HCT116 (cell line): ENCODE data around the gene DNAJC25. TPM values are rescaled to one million over a fixed set of nuclear protein-coding genes. Genes with fewer than 3 reads are reported as not detected.

Experiments
- ATAC-seq: fragments of 200-7000 bp; cut with Tn5 transposase; 2 replicates; pipeline ENCODE4 v1.9.1; 2020; ENCODE audit warnings: mild to moderate bottlenecking, moderate library complexity
- BruUV-seq: library from RNA; stranded (reverse); fragments of 400-500 nt; replicated peaks from 2 replicates; lab custom pipeline; 2021; lab: Mats Ljungman, UMichigan
- CTCF ChIA-PET: fragments of 300-600 bp; sonication (Branson Sonifier 250); formaldehyde crosslinking; loops from one replicate; lab custom pipeline; 2021; ENCODE audit warnings: antibody characterized with exemption; lab: Charles Lee
- POLR2A ChIA-PET: fragments of 300-600, 350-600 bp; sonication (Branson Sonifier 250); formaldehyde crosslinking; loops from one replicate; lab custom pipeline; 2021; ENCODE audit warnings: antibody characterized with exemption; lab: Charles Lee
- RAD21 ChIA-PET, 2 experiments: fragments of 300-600 bp; sonication (Branson Sonifier 250); formaldehyde crosslinking; loops; one replicate each; lab custom pipeline; 2023; ENCODE audit warnings: low total read pairs in 2 of 2; ENCODE audit not compliant: uncharacterized antibody in 2 of 2, unreplicated experiment in 2 of 2, low non-redundant PET in 1 of 2; lab: Charles Lee
- DNase-seq: peaks from one replicate; pipeline ENCODE4 v3.0.0-alpha.2; 2010; ENCODE audit warnings: low read depth, low spot score
- H2AFZ ChIP-seq: fragments of 200-600 bp; shearing (Covaris generic), sonication (generic); 2 replicates; pipeline ENCODE4 v1.6.1; 2017; ENCODE audit warnings: low read depth, mixed run types, mixed read lengths, antibody characterized with exemption, low read length; ENCODE audit not compliant: poor library complexity, severe bottlenecking
- H3K27ac ChIP-seq: 2 replicates; pipeline ENCODE4 v1.5.1; 2012; ENCODE audit warnings: low read depth, low read length
- H3K27me3 ChIP-seq: fragments of 200-600 bp; sonication (generic); 2 replicates; pipeline ENCODE4 v1.6.1; 2016; ENCODE audit warnings: mixed run types, low read length, mixed read lengths; ENCODE audit not compliant: insufficient read depth
- H3K36me3 ChIP-seq, 2 experiments: fragments of 200-500 bp in 1 of 2; fragments of 200-600 bp in 1 of 2; sonication (Bioruptor generic) in 1 of 2; sonication (generic) in 1 of 2; 2 replicates each; pipeline versions ENCODE4 v1.5.1 to v1.6.1; 2014 to 2016; ENCODE audit warnings: low read length in 2 of 2, inconsistent platforms in 1 of 2, mixed read lengths in 1 of 2, mixed run types in 1 of 2; ENCODE audit not compliant: insufficient read depth in 2 of 2, control insufficient read depth in 1 of 2
- H3K4me1 ChIP-seq, 2 experiments: fragments of 200-600 bp in 1 of 2; sonication (generic) in 1 of 2; 2 replicates each; pipeline versions ENCODE4 v1.5.1 to v1.6.1; 2012 to 2017; ENCODE audit warnings: low read length in 2 of 2, inconsistent platforms in 1 of 2, mild to moderate bottlenecking in 1 of 2, mixed read lengths in 1 of 2, mixed run types in 1 of 2, moderate library complexity in 1 of 2; ENCODE audit not compliant: insufficient read depth in 2 of 2, control insufficient read depth in 1 of 2
- H3K4me2 ChIP-seq: fragments of 200-600 bp; sonication (generic); 2 replicates; pipeline ENCODE4 v1.6.1; 2017; ENCODE audit warnings: mixed run types, low read length, mixed read lengths
- H3K4me3 ChIP-seq, 2 experiments: fragments of 200-600 bp in 1 of 2; sonication (generic) in 1 of 2; replicated peaks in 1 of 2; 2 replicates each; pipeline ENCODE4 v1.5.1; 2011 to 2016; ENCODE audit warnings: low read length in 2 of 2, control low read depth in 1 of 2, low read depth in 1 of 2, mild to moderate bottlenecking in 1 of 2, mixed read lengths in 1 of 2, mixed run types in 1 of 2
- H3K79me2 ChIP-seq: fragments of 200-600 bp; sonication (generic); 2 replicates; pipeline ENCODE4 v1.6.1; 2017; ENCODE audit warnings: mild to moderate bottlenecking, mixed run types, low read length, moderate library complexity, mixed read lengths; ENCODE audit not compliant: insufficient read depth
- H3K9ac ChIP-seq: fragments of 200-600 bp; sonication (generic); 2 replicates; pipeline ENCODE4 v1.6.1; 2016; ENCODE audit warnings: low read length, mixed read lengths
- H3K9me2 ChIP-seq: fragments of 200-600 bp; sonication (generic), shearing (Covaris generic); 2 replicates; pipeline ENCODE4 v1.6.1; 2017; ENCODE audit warnings: mixed run types, mild to moderate bottlenecking, moderate library complexity; ENCODE audit not compliant: insufficient read depth
- H3K9me3 ChIP-seq, 2 experiments: fragments of 200-500 bp in 1 of 2; fragments of 200-600 bp in 1 of 2; sonication (Bioruptor generic) in 1 of 2; sonication (generic) in 1 of 2; 2 replicates each; pipeline ENCODE4 v1.6.1; 2014 to 2017; ENCODE audit warnings: low read length in 2 of 2, mixed read lengths in 2 of 2, inconsistent platforms in 1 of 2, low read depth in 1 of 2, mild to moderate bottlenecking in 1 of 2, mixed run types in 1 of 2, moderate library complexity in 1 of 2; ENCODE audit not compliant: control insufficient read depth in 1 of 2, insufficient read depth in 1 of 2
- H4K20me1 ChIP-seq: fragments of 200-600 bp; sonication (generic), shearing (Covaris generic); 2 replicates; pipeline ENCODE4 v1.6.1; 2017; ENCODE audit warnings: mixed run types, mild to moderate bottlenecking, moderate library complexity; ENCODE audit not compliant: insufficient read depth
- CEBPB ChIP-seq: IDR thresholded peaks from 2 replicates; pipeline ENCODE4 v1.6.1; 2012; ENCODE audit warnings: low read depth
- CTCF ChIP-seq, 3 experiments: fragments of 200-600 bp in 1 of 3; sonication (generic) in 1 of 3; IDR thresholded peaks in 2 of 3; conservative IDR thresholded peaks in 1 of 3; 2 replicates each; pipeline ENCODE4 v1.5.1; 2012 to 2017; ENCODE audit warnings: low read depth in 2 of 3, low read length in 2 of 3, antibody characterized with exemption in 1 of 3, borderline replicate concordance in 1 of 3, control low read depth in 1 of 3, mild to moderate bottlenecking in 1 of 3, mixed read lengths in 1 of 3, mixed run types in 1 of 3, moderate library complexity in 1 of 3; ENCODE audit not compliant: insufficient read depth in 1 of 3
- EGR1 ChIP-seq: IDR thresholded peaks from 2 replicates; pipeline ENCODE4 v1.6.1; 2012; ENCODE audit warnings: low read depth
- ELF1 ChIP-seq: IDR thresholded peaks from 2 replicates; pipeline ENCODE4 v1.6.1; 2012; ENCODE audit warnings: low read depth, borderline replicate concordance
- EZH2phosphoT487 ChIP-seq: fragments of 200-600 bp; IDR thresholded peaks from 2 replicates; pipeline ENCODE4 v1.6.1; 2018; ENCODE audit warnings: antibody characterized with exemption, borderline replicate concordance
- FOSL1 ChIP-seq: IDR thresholded peaks from 2 replicates; pipeline ENCODE4 v1.6.1; 2012; ENCODE audit warnings: low read depth
- MAX ChIP-seq: IDR thresholded peaks from 2 replicates; pipeline ENCODE4 v1.6.1; 2012
- RAD21 ChIP-seq: IDR thresholded peaks from 2 replicates; pipeline ENCODE4 v1.6.1; 2012; ENCODE audit warnings: low read depth, mild to moderate bottlenecking
- REST ChIP-seq: IDR thresholded peaks from 2 replicates; pipeline ENCODE4 v1.6.1; 2012; ENCODE audit warnings: low read depth
- SIN3A ChIP-seq: IDR thresholded peaks from 2 replicates; pipeline ENCODE4 v1.6.1; 2012; ENCODE audit warnings: low read depth
- SP1 ChIP-seq: IDR thresholded peaks from 2 replicates; pipeline ENCODE4 v1.6.1; 2012; ENCODE audit warnings: low read depth
- SRF ChIP-seq: IDR thresholded peaks from 2 replicates; pipeline ENCODE4 v1.6.1; 2012; ENCODE audit warnings: low read depth
- TCF7L2 ChIP-seq: IDR thresholded peaks from 2 replicates; pipeline ENCODE4 v1.7.0; 2011; ENCODE audit warnings: borderline replicate concordance, inconsistent platforms; ENCODE audit not compliant: insufficient read depth, insufficient read length; ENCODE audit errors: extremely low read depth
- ZFX ChIP-seq: fragments of 450-650 bp; IDR thresholded peaks from 2 replicates; pipeline ENCODE4 v1.6.1; 2017
- intact Hi-C: fragments of 100-400 bp; cut with micrococcal nuclease; formaldehyde crosslinking; loops from 2 replicates; pipeline ENCODE4 v1.10.0; 2022
- total RNA-seq: library from RNA; stranded (reverse); gene quantifications from one replicate; pipeline ENCODE4 v1.2.1, GENCODE V29; 2021; ENCODE audit not compliant: unreplicated experiment

The DNAJC25 gene
- total RNA-seq, 1 experiment from 2014 or later = 7.1 TPM

- ChIA-PET CTCF (no interaction called here), POLR2A (interaction anchor here (1.2 kb wide), 1 partner anchor 15 kb away, joined by 3 read pairs; the partner anchor contains the start of gene DNAJC25), RAD21 (no interaction called here)
- H3K4me2 ChIP-seq = no peak overlapping the region
- peaks cover 40% of the 10 kb centered on the region for H3K79me2 ChIP-seq
- no peaks in the 10 kb centered on the region for H3K4me1 ChIP-seq
- intact Hi-C loops = no loop called here
- no peak overlapping the region for H3K4me3 ChIP-seq
- DNase-seq = no peak
- no peaks in the 10 kb centered on the region for H3K9me3 ChIP-seq
- H3K27ac ChIP-seq = no peak overlapping the region
- no peak for TF ChIP-seq RAD21
- TF ChIP-seq SP1 = no peak
- no peak for TF ChIP-seq CEBPB
- no peak for TF ChIP-seq REST
- TF ChIP-seq EGR1 = no peak
- no peak for TF ChIP-seq SRF
- TF ChIP-seq MAX = no peak
- no peak for TF ChIP-seq CTCF (IDR thresholded peaks at IDR 0.05 in 2 of 3, conservative IDR thresholded peaks at IDR 0.05 in 1 of 3; ENCODE audit: borderline replicate concordance in 1 of 3, insufficient read depth in 1 of 3, low read depth in 2 of 3, low read length in 2 of 3)
- no peak for TF ChIP-seq FOSL1
- TF ChIP-seq TCF7L2 = no peak
- no peak for TF ChIP-seq EZH2phosphoT487
- TF ChIP-seq SIN3A = no peak
- no peak for TF ChIP-seq ELF1
- no peak for TF ChIP-seq ZFX
- BruUV-seq = no TSS peak
- no peaks in the 10 kb centered on the region for H3K27me3 ChIP-seq
- no peaks in the 10 kb centered on the region for H4K20me1 ChIP-seq
- H2AFZ ChIP-seq = no peak overlapping the region
- no peak for ATAC-seq
- no peak overlapping the region for H3K9ac ChIP-seq
- H3K36me3 ChIP-seq = peaks cover 7 to 11% of the 10 kb centered on the region in 2 experiments; a peak in 3 of 4 replicates
- no peaks in the 10 kb centered on the region for H3K9me2 ChIP-seq
Measured at GRCh38 chr9:111645806-111646205, 14.7 kb downstream of the DNAJC25 start.
